ENCODE data around the gene KIAA1217.

Gene KIAA1217

DNA sequence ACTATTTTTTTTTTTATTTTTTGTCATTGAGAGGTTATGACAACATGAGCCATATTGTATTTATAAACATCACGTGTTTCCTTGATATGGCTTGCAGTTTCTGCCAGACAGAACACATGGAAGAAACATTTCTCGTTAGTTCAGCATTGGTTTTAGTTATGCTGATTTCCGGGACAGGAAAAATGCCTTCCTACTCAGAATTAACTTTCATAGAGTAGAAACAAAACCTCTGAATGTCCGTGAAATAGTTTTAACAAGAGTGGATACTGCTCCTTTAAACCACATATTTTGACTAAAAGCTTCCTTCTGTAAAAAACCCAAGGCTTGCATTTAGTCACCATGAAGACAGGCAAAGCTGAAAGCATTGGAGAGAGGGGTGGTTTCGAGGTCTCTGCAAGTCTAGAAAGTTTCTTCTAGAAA is 240.4 kb downstream of the KIAA1217 start (continued):
- TF ChIP-seq, protein P1, sequence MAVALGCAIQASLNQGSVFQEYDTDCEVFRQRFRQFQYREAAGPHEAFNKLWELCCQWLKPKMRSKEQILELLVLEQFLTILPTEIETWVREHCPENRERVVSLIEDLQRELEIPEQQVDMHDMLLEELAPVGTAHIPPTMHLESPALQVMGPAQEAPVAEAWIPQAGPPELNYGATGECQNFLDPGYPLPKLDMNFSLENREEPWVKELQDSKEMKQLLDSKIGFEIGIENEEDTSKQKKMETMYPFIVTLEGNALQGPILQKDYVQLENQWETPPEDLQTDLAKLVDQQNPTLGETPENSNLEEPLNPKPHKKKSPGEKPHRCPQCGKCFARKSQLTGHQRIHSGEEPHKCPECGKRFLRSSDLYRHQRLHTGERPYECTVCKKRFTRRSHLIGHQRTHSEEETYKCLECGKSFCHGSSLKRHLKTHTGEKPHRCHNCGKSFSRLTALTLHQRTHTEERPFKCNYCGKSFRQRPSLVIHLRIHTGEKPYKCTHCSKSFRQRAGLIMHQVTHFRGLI (tag by site-specific recombination; IDR thresholded peaks at IDR 0.05): no peak
- TF ChIP-seq, protein P2, sequence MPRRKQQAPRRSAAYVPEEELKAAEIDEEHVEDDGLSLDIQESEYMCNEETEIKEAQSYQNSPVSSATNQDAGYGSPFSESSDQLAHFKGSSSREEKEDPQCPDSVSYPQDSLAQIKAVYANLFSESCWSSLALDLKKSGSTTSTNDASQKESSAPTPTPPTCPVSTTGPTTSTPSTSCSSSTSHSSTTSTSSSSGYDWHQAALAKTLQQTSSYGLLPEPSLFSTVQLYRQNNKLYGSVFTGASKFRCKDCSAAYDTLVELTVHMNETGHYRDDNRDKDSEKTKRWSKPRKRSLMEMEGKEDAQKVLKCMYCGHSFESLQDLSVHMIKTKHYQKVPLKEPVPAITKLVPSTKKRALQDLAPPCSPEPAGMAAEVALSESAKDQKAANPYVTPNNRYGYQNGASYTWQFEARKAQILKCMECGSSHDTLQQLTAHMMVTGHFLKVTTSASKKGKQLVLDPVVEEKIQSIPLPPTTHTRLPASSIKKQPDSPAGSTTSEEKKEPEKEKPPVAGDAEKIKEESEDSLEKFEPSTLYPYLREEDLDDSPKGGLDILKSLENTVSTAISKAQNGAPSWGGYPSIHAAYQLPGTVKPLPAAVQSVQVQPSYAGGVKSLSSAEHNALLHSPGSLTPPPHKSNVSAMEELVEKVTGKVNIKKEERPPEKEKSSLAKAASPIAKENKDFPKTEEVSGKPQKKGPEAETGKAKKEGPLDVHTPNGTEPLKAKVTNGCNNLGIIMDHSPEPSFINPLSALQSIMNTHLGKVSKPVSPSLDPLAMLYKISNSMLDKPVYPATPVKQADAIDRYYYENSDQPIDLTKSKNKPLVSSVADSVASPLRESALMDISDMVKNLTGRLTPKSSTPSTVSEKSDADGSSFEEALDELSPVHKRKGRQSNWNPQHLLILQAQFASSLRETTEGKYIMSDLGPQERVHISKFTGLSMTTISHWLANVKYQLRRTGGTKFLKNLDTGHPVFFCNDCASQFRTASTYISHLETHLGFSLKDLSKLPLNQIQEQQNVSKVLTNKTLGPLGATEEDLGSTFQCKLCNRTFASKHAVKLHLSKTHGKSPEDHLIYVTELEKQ (tag by site-specific recombination; IDR thresholded peaks at IDR 0.05; ENCODE audit: borderline replicate concordance): no peak

DNA sequence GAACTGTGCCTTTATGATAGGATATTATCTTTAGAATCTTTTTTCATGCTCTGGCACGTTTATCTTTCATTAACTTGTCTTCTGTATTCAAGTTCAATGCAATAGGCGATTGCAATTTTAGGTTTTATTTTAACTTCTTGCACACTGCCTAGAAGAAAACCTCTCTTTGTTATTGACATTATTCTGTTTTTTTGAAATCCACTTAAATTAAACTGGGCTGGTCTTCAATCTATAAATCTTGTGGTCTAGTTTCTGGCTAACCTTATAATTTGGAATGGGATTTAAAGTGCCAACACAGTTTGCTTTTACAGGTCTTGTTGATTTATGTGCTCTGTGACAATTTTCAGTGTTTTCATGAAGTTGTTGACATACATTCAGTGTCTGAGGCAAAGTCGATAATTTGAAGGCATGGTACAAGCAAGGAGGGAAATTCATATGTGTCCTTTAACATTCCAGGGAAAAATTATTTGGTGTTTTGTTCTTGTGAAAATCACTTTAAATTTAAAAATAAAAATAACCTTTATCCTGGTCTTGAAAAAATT is 240.9 kb downstream of the KIAA1217 start:
- CTCF ChIA-PET: interaction anchor here (1.0 kb wide), 1 partner anchor 69 kb away, joined by 4 read pairs; no protein-coding TSS in a partner anchor

DNA sequence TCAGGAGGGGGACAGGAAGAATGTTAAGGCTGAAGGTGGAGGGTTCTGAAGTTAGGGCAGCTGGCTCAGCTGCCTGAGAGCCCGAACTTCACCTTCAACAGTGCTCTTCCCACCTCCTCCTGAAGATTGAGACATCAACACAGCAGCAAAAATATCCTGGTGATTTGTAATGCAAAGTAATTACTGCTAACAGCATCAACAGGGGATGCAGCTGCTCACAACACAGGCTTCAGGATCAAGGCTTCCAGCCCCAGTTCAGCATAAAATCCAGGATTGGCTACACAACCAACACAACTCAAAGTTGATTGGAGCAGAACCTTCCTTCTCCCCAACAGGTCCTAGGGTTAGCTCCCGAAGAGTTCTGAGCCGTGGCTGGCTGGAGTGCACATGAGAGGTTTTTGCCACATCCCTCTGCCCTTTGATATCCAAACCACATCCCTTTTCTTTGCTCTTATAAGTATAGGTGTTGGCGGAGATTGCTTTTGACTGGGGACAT is 242.4 kb downstream of the KIAA1217 start:
- POLR2A ChIA-PET: no interaction called here
- CTCF ChIA-PET: interaction anchor here (0.6 kb wide), 1 partner anchor 22 kb away, joined by 3 read pairs; no protein-coding TSS in a partner anchor
- no peak for TF ChIP-seq MZF1 (tag by site-specific recombination; IDR thresholded peaks at IDR 0.05; ENCODE audit: borderline replicate concordance)
- TF ChIP-seq, protein P3, sequence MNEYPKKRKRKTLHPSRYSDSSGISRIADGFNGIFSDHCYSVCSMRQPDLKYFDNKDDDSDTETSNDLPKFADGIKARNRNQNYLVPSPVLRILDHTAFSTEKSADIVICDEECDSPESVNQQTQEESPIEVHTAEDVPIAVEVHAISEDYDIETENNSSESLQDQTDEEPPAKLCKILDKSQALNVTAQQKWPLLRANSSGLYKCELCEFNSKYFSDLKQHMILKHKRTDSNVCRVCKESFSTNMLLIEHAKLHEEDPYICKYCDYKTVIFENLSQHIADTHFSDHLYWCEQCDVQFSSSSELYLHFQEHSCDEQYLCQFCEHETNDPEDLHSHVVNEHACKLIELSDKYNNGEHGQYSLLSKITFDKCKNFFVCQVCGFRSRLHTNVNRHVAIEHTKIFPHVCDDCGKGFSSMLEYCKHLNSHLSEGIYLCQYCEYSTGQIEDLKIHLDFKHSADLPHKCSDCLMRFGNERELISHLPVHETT (tag by site-specific recombination; IDR thresholded peaks at IDR 0.05): no peak
- 0 out of 2 replicates have a peak, but pooled peaks have one; percentile 17 for TF ChIP-seq ZBTB17 (tag by site-specific recombination; IDR thresholded peaks at IDR 0.05)
- peak; percentile 13; the same call in 1 of the 2 replicates for TF ChIP-seq ZNF335 (tag by site-specific recombination; conservative IDR thresholded peaks at IDR 0.05)

More for the DNA sequence above, 240.9 kb downstream of the KIAA1217 start:
- H3K27ac ChIP-seq (ENCODE audit: extremely low read depth, low read depth, low read length): no peak overlapping the region; the same call in 1 of the 2 replicates
- H3K4me1 ChIP-seq (ENCODE audit: control insufficient read depth, insufficient read depth, low read length): peaks cover 12% of the 10 kb centered on the region
- TF ChIP-seq SP7 (tag by site-specific recombination; IDR thresholded peaks at IDR 0.05) (peak; percentile 94), ZNF521 (tag by site-specific recombination; IDR thresholded peaks at IDR 0.05) (no peak), ZNF335 (tag by site-specific recombination; conservative IDR thresholded peaks at IDR 0.05) (peak; percentile 61)
- TF ChIP-seq, protein P4, sequence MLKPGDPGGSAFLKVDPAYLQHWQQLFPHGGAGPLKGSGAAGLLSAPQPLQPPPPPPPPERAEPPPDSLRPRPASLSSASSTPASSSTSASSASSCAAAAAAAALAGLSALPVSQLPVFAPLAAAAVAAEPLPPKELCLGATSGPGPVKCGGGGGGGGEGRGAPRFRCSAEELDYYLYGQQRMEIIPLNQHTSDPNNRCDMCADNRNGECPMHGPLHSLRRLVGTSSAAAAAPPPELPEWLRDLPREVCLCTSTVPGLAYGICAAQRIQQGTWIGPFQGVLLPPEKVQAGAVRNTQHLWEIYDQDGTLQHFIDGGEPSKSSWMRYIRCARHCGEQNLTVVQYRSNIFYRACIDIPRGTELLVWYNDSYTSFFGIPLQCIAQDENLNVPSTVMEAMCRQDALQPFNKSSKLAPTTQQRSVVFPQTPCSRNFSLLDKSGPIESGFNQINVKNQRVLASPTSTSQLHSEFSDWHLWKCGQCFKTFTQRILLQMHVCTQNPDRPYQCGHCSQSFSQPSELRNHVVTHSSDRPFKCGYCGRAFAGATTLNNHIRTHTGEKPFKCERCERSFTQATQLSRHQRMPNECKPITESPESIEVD (tag by site-specific recombination; IDR thresholded peaks at IDR 0.05): peak; percentile 93
- no peak overlapping the region for H3K4me3 ChIP-seq (ENCODE audit: low read depth, low read length)
- H3K9me3 ChIP-seq (ENCODE audit: control insufficient read depth, insufficient read depth, low read depth, low read length): no peaks in the 10 kb centered on the region
- POLR2A ChIA-PET: no interaction called here
- no peaks in the 10 kb centered on the region for H3K36me3 ChIP-seq (ENCODE audit: control insufficient read depth in 2 of 2, insufficient read depth in 1 of 2, low read length in 2 of 2)

DNA sequence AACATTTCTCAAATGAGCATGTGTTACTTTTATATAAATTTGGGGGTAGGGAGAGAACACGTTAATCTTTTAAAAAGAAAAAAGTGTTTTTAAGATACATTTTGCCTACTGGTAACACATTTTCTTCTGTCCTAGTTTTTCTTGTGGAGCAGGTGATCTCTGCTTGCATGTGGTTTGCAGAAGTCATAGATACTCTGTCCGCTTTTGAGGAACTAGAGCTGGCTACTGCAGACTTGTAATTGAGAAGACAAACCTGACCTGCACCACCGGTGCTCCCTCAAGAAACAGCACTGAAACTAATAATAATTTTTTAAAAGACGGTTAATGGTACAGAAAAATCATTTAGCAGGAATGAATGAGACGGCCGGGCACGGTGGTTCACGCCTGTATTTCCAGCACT is 243.1 kb downstream of the KIAA1217 start:
- H3K27ac ChIP-seq (ENCODE audit: extremely low read depth, low read depth, low read length): no peak overlapping the region
- ChIA-PET CTCF (interaction anchor here (0.5 to 0.9 kb wide), 4 partner anchors 29 to 1138 kb away, joined by 3 to 7 read pairs (median 6); no protein-coding TSS in a partner anchor), POLR2A (no interaction called here)
- H3K9me3 ChIP-seq (ENCODE audit: control insufficient read depth, insufficient read depth, low read depth, low read length): no peaks in the 10 kb centered on the region
- no peak overlapping the region for H3K4me3 ChIP-seq (ENCODE audit: low read depth, low read length)
- peaks cover 12% of the 10 kb centered on the region for H3K4me1 ChIP-seq (ENCODE audit: control insufficient read depth, insufficient read depth, low read length)
- H3K36me3 ChIP-seq (ENCODE audit: control insufficient read depth in 2 of 2, insufficient read depth in 1 of 2, low read length in 2 of 2): no peaks in the 10 kb centered on the region
- TF ChIP-seq KLF9 (tag by site-specific recombination; IDR thresholded peaks at IDR 0.05; ENCODE audit: low read depth) (no peak), HOXD13 (CRISPR knock-in tag; IDR thresholded peaks at IDR 0.05; ENCODE audit: borderline replicate concordance) (no peak), ZNF510 (tag by site-specific recombination; IDR thresholded peaks at IDR 0.05; ENCODE audit: insufficient replicate concordance) (no peak), KLF10 (tag by site-specific recombination; IDR thresholded peaks at IDR 0.05) (no peak), ZNF768 (tag by site-specific recombination; IDR thresholded peaks at IDR 0.05) (no peak), ZXDB (tag by site-specific recombination; IDR thresholded peaks at IDR 0.05) (no peak), ZNF23 (tag by site-specific recombination; IDR thresholded peaks at IDR 0.05; ENCODE audit: borderline replicate concordance) (no peak), ZNF843 (tag by site-specific recombination; IDR thresholded peaks at IDR 0.05) (no peak), HOXA7 (CRISPR knock-in tag; IDR thresholded peaks at IDR 0.05; ENCODE audit: borderline replicate concordance) (no peak)

More for the DNA sequence above, 242.4 kb downstream of the KIAA1217 start:
- Histone ChIP-seq H3K4me1 (ENCODE audit: control insufficient read depth, insufficient read depth, low read length) (peaks cover 12% of the 10 kb centered on the region), H3K4me3 (ENCODE audit: low read depth, low read length) (no peak overlapping the region), H3K36me3 (ENCODE audit: control insufficient read depth in 2 of 2, insufficient read depth in 1 of 2, low read length in 2 of 2) (no peaks in the 10 kb centered on the region), H3K27ac (ENCODE audit: extremely low read depth, low read depth, low read length) (no peak overlapping the region), H3K9me3 (ENCODE audit: control insufficient read depth, insufficient read depth, low read depth, low read length) (no peaks in the 10 kb centered on the region)
